HG03060 (cell line): ENCODE results near the gene MLC1.

ENCODE experiments used
- ATAC-seq: cut with Tn5 transposase; IDR thresholded peaks from one replicate; pipeline ENCODE4 v1.9.1; 2021; ENCODE audit warnings: low read depth, moderate number of reproducible peaks; ENCODE audit not compliant: unreplicated experiment

MLC1 gene

GRCh38 chr22:50059881-50060262, 25.4 kb downstream of the MLC1 start:
- ATAC-seq = no peak

- ATAC-seq = no peak
These were observed 26.0 kb downstream of the MLC1 start for GRCh38 chr22:50058906-50059880.

GRCh38 chr22:50058061-50058905, 26.9 kb downstream of the MLC1 start, which contains the start of gene TTLL8:
TSS of gene TTLL8 (minus strand) at chr22:50058298.
- ATAC-seq = no peak

GRCh38 chr22:50057278-50058060, 27.8 kb downstream of the MLC1 start:
- ATAC-seq = no peak

- no peak for ATAC-seq
These were observed 28.8 kb downstream of the MLC1 start for GRCh38 chr22:50056214-50056972.

GRCh38 chr22:50053861-50054260, 31.4 kb downstream of the MLC1 start:
- ATAC-seq = no peak

GRCh38 chr22:50051930-50052329, 33.3 kb downstream of the MLC1 start:
- ATAC-seq = no peak

- ATAC-seq = no peak
These were observed 35.7 kb downstream of the MLC1 start for GRCh38 chr22:50049299-50050195.

- no peak for ATAC-seq
These were observed 36.4 kb downstream of the MLC1 start for GRCh38 chr22:50048836-50049235.

GRCh38 chr22:50048061-50048765, 37.0 kb downstream of the MLC1 start:
- no peak for ATAC-seq

- no peak for ATAC-seq
These were observed 37.9 kb downstream of the MLC1 start for GRCh38 chr22:50047346-50047745.

GRCh38 chr22:50046481-50047245, 38.6 kb downstream of the MLC1 start:
- ATAC-seq = no peak

GRCh38 chr22:50046019-50046415, 39.2 kb downstream of the MLC1 start:
- no peak for ATAC-seq

GRCh38 chr22:50045211-50046018, 39.8 kb downstream of the MLC1 start:
- no peak for ATAC-seq

- no peak for ATAC-seq
These were observed 40.6 kb downstream of the MLC1 start for GRCh38 chr22:50044485-50045118.

GRCh38 chr22:50041361-50042065, 43.7 kb downstream of the MLC1 start:
- ATAC-seq = no peak
